Stimulated activated CD4-positive, alpha-beta T cell treated with anti-CD3 and anti-CD28 coated beads, Interleukin-12 subunit alpha, Interleukin-12 subunit beta, amount 100 ng/mL, for 4 hours (primary cell): Measurements from ENCODE around the gene MT1G.
"Not testable (repeated sequence)": the region's sequence is repeated elsewhere in the genome, so short reads cannot be mapped to it uniquely, and the experiment has no call there.

Experiments used
- DNase-seq: peaks from one replicate; pipeline ENCODE4 v3.0.0-alpha.2; 2020

The MT1G gene

GRCh38 chr16:56634715-56635440 is 33.0 kb downstream of the MT1G start:
- DNase-seq = no peak

- DNase-seq = no peak
Measured at GRCh38 chr16:56633535-56633934, 34.3 kb downstream of the MT1G start.

GRCh38 chr16:56632848-56633365 is 35.0 kb downstream of the MT1G start:
- DNase-seq = no peak

- DNase-seq = no peak
Measured at GRCh38 chr16:56632156-56632847, 35.6 kb downstream of the MT1G start, which contains the start of gene MT1M. Gene MT1M, plus strand, starts transcription at chr16:56632659. Its CDS starts 73 bp downstream, at chr16:56632732.

- DNase-seq = no peak
Measured at GRCh38 chr16:56631832-56632155, 36.1 kb downstream of the MT1G start.

- DNase-seq = no peak
Measured at GRCh38 chr16:56631197-56631596, 36.7 kb downstream of the MT1G start.

- no peak for DNase-seq
Measured at GRCh38 chr16:56630134-56630533, 37.7 kb downstream of the MT1G start.

- DNase-seq = no peak
Measured at GRCh38 chr16:56629531-56629930, 38.3 kb downstream of the MT1G start.

GRCh38 chr16:56628486-56629350 is 39.1 kb downstream of the MT1G start:
- no peak for DNase-seq

GRCh38 chr16:56626685-56627084 is 41.2 kb downstream of the MT1G start:
- no peak for DNase-seq

GRCh38 chr16:56625943-56626654 is 41.8 kb downstream of the MT1G start:
- no peak for DNase-seq

GRCh38 chr16:56625140-56625942 is 42.5 kb downstream of the MT1G start, which contains the start of gene MT1E:
Gene MT1E, plus strand, starts transcription at chr16:56625781. Its CDS starts 71 bp downstream, at chr16:56625852.
- peak; percentile 70 for DNase-seq

GRCh38 chr16:56623637-56624036 is 44.2 kb downstream of the MT1G start:
- no peak for DNase-seq

- not testable (repeated sequence) for DNase-seq
Measured at GRCh38 chr16:56623184-56623583, 44.7 kb downstream of the MT1G start.

- DNase-seq = not testable (repeated sequence)
Measured at GRCh38 chr16:56621665-56622445, 46.0 kb downstream of the MT1G start.

GRCh38 chr16:56620339-56620897 is 47.4 kb downstream of the MT1G start:
- no peak for DNase-seq

- no peak for DNase-seq
Measured at GRCh38 chr16:56618138-56618537, 49.7 kb downstream of the MT1G start.

GRCh38 chr16:56617212-56618085 is 50.4 kb downstream of the MT1G start:
- DNase-seq = peak; percentile 63
